ENCODE measurements around the gene AURKAIP1. TPM values are rescaled to one million over a fixed set of nuclear protein-coding genes. Genes with fewer than 3 reads are reported as not detected.
"Not testable (repeated sequence)": the region's sequence is repeated elsewhere in the genome, so short reads cannot be mapped to it uniquely, and the experiment has no call there.

AURKAIP1 gene
- total RNA-seq, 2 experiments from 2014 or later, result 121 to 122 TPM

DNA sequence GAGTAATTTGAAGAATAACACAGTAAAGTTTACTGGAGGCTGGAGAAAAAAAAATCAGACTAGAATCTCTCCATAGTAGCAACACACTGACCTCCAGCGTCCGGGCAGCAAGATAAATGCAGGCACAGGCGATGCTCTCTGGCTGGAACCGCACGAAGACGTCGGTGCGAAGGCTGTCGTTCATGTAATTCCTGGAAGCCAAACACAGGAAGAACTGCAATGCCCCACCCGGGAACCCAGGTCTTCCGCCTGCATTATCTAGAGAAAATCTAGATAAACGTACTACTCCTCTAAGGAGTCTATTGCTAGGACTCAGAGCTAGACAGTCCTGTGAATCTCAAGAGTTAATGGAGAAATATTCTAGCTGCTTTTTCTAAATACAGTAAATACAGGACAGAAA lies 15.7 kb upstream of the AURKAIP1 start:
- Mint-ChIP-seq H3K27ac (no peak overlapping the region), H3K4me1 (peaks cover 10% of the 10 kb centered on the region), H3K27me3 (no peaks in the 10 kb centered on the region), H3K36me3 (ENCODE audit: low read depth) (peaks cover 90% of the 10 kb centered on the region), H3K9me3 (no peaks in the 10 kb centered on the region), H3K4me3 (no peak overlapping the region)
- ChIA-PET CTCF (interaction anchor here (1.2 kb wide), 1 partner anchor 12 kb away, joined by 3 read pairs; no protein-coding TSS in a partner anchor), POLR2A (interaction anchor here (1.0 to 4.1 kb wide), 2 partner anchors 9 to 15 kb away, joined by 3 to 12 read pairs; partner anchors contain the start of gene CCNL2)
- no peak for DNase-seq

DNA sequence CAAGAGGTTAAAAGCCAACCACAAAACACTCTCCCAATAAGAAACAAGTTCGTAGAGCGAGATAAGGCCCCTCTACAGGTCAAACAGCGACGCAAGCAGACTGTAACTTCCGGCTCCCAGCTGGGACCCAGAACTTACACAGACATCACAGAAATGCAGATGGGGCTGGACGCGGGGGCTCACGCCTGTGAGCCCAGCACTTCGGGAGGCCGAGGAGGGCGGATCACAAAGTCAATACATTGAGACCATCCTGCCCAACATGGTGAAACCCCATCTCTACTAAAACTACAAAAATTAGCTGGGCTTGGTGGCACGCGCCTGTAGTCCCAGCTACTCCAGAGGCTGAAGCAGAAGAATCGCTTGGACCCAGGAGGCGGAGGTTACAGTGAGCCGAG lies 13.1 kb upstream of the AURKAIP1 start:
- Mint-ChIP-seq H3K27ac (no peak overlapping the region), H3K9me3 (no peaks in the 10 kb centered on the region), H3K36me3 (ENCODE audit: low read depth) (peaks cover 69% of the 10 kb centered on the region), H3K4me1 (peaks cover 2% of the 10 kb centered on the region), H3K27me3 (no peaks in the 10 kb centered on the region), H3K4me3 (no peak overlapping the region)
- ChIA-PET CTCF (interaction anchor here (2.4 kb wide), 1 partner anchor 13 kb away, joined by 7 read pairs; the partner anchor contains the start of gene AURKAIP1), POLR2A (interaction anchor here (1.5 to 3.0 kb wide), 2 partner anchors 10 to 12 kb away, joined by 4 to 11 read pairs; no protein-coding TSS in a partner anchor)
- DNase-seq, result no peak

DNA sequence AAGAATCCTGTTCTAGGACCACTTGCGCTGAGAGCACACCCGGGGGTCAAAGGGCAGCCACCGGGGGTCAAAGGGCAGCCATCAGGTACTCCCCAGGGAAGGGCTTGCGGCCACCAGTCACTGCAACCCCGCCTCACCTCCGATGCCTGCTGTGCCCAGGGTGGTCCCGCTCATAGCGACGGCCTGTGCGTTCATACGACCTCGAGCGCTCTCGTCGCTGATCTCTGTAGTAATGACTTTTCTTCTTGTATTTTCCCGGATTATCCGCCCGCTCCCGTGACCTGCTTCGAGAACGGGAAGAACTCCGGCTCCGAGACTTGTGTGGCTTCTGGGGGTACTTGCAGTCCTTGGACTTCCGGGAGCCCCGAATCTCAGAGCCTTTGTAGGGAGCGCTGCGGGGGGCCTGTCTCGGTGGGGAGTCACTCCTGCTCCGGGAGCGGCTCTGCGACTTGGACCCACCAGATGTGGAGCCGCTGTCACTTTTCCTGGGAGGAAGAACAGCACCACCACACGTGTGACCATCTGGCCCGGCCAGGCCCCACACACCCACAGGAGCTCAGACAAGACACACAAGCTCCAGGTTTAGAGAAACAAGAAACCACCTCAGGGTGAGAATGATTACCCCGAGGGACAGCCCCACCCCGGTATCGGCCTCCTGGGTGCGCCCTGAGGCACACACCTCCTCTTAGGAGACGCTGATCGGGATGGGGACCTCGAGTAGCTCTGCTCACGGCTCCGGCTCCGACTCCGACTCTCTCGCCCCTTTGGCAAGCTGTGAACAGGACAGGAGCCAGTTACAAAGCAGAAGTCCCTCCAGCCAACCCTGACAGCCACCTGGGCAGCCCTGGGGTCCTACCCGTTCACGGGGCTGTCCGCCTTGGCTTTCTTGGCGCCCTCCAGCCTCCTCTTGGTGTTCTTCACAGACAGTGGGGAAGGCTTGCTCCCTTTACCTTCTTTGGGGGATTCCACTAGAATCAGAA lies 12.4 kb upstream of the AURKAIP1 start:
- Mint-ChIP-seq H3K9me3 (no peaks in the 10 kb centered on the region), H3K27ac (no peak overlapping the region), H3K36me3 (ENCODE audit: low read depth) (peaks cover 62% of the 10 kb centered on the region), H3K4me1 (peaks cover 1% of the 10 kb centered on the region), H3K27me3 (no peaks in the 10 kb centered on the region), H3K4me3 (no peak overlapping the region)
- CTCF ChIA-PET, result interaction anchor here (1.8 to 2.4 kb wide), 2 partner anchors 12 to 15 kb away, joined by 6 to 7 read pairs; partner anchors contain the start of gene AURKAIP1
- POLR2A ChIA-PET, result interaction anchor here (1.5 to 3.0 kb wide), 2 partner anchors 11 to 12 kb away, joined by 4 to 11 read pairs; no protein-coding TSS in a partner anchor
- DNase-seq, result no peak

DNA sequence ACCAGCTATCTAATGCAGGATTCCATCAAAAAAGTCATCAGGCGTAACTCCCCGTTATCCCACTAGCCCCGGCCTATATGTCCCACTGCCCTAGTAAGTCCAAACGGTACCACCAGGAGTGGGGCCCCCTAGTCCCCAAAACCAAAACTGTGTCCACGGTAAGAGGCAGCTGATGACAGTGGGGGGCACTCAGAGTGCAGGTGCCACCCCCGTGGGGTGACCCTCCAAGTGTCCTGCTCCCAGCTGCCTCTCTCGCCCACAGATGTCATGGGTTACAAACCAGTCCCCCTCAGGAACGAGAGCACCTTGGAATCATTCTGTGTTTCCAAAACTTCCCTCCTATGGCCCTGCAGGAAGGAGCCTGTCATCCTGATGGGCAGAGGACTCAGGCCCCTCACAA lies 10.9 kb upstream of the AURKAIP1 start:
- no peak overlapping the region for H3K27ac Mint-ChIP-seq
- H3K4me1 Mint-ChIP-seq, result no peaks in the 10 kb centered on the region
- H3K9me3 Mint-ChIP-seq, result no peaks in the 10 kb centered on the region
- ChIA-PET POLR2A (interaction anchor here (1.1 to 1.6 kb wide), 2 partner anchors 10 to 19 kb away, joined by 3 to 5 read pairs; partner anchors contain the start of gene AURKAIP1), CTCF (interaction anchor here (1.8 kb wide), 1 partner anchor 14 kb away, joined by 6 read pairs; no protein-coding TSS in a partner anchor)
- peaks cover 47% of the 10 kb centered on the region for H3K36me3 Mint-ChIP-seq (ENCODE audit: low read depth)
- DNase-seq, result no peak
- no peak overlapping the region for H3K4me3 Mint-ChIP-seq
- no peaks in the 10 kb centered on the region for H3K27me3 Mint-ChIP-seq

DNA sequence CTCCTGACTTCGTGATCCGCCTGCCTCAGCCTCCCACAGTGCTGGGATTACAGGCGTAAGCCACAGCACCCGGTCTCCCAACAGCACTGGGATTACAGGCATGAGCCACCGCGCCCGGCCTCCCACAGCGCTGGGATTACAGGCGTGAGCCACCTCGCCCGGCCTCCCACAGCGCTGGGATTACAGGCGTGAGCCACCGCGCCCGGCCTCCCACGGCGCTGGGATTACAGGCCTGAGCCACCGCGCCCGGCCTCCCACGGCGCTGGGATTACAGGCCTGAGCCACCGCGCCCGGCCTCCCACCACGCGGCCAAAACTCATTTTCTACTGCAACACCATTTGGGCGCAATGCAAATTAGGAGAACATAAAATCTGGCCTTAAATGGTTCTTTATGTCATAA lies 10.3 kb upstream of the AURKAIP1 start:
- ChIA-PET CTCF (interaction anchor here (1.8 kb wide), 1 partner anchor 13 kb away, joined by 6 read pairs; no protein-coding TSS in a partner anchor), POLR2A (interaction anchor here (1.1 to 1.6 kb wide), 3 partner anchors 10 to 19 kb away, joined by 3 to 5 read pairs (median 3); partner anchors contain the start of genes AURKAIP1 and CCNL2)
- not testable (repeated sequence) for H3K4me1 Mint-ChIP-seq, H3K27ac Mint-ChIP-seq, H3K4me3 Mint-ChIP-seq, DNase-seq, H3K9me3 Mint-ChIP-seq, H3K27me3 Mint-ChIP-seq
- peaks cover 41% of the 10 kb centered on the region for H3K36me3 Mint-ChIP-seq (ENCODE audit: low read depth)

DNA sequence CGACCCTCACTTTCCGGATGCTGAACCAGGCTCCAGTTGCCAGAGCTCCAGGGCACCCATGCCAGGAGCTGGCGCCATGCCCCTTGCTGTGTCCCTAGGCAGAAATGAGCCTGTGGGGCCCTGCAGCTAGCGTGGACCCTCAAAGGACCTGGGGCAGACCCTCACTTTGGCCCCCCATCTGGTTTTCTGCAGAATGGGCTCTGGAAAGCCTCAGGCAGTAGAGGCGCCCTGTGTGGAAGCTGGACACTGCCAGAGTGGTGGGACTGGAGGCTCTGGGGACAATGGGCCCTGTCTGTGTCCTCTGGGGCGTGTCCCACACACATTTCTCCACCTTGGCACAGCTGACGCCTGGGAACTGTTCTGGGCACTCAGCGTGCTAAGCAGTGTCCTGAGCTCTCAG lies 6.3 kb upstream of the AURKAIP1 start:
- Mint-ChIP-seq H3K36me3 (ENCODE audit: low read depth) (peaks cover 6% of the 10 kb centered on the region), H3K27ac (no peak overlapping the region), H3K27me3 (no peaks in the 10 kb centered on the region), H3K4me1 (peaks cover 3% of the 10 kb centered on the region), H3K9me3 (no peaks in the 10 kb centered on the region), H3K4me3 (no peak overlapping the region)
- no peak for DNase-seq
- ChIA-PET POLR2A (interaction anchor here (1.8 kb wide), 1 partner anchor 18 kb away, joined by 9 read pairs; the partner anchor contains the start of gene CCNL2), CTCF (interaction anchor here (0.7 kb wide), 1 partner anchor 15 kb away, joined by 4 read pairs; no protein-coding TSS in a partner anchor)

DNA sequence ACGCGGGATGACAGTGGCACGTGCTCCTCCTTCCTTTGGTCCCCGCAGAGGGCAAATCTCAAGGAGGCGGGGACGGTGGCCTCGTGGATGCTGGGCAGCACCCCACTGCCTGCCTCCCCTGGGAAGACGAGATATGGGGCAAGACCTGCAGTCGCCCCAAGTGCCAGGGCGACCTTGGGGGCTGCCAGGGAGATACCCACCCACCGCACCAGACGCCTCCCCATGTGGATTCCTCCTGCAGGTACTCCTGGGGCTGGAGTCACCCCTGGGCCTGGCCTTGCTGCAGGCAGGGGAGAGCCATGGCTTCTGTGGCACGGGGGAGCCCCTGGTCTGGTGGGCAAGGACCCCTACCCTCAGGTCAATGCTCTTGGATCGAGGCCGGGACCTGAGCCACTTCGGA lies 5.9 kb upstream of the AURKAIP1 start:
- Mint-ChIP-seq H3K4me3 (no peak overlapping the region), H3K36me3 (ENCODE audit: low read depth) (peaks cover 2% of the 10 kb centered on the region), H3K4me1 (peaks cover 6% of the 10 kb centered on the region), H3K9me3 (no peaks in the 10 kb centered on the region), H3K27me3 (no peaks in the 10 kb centered on the region), H3K27ac (no peak overlapping the region)
- no peak for DNase-seq
- ChIA-PET POLR2A (interaction anchor here (1.8 kb wide), 1 partner anchor 18 kb away, joined by 9 read pairs; the partner anchor contains the start of gene CCNL2), CTCF (interaction anchor here (0.7 kb wide), 1 partner anchor 16 kb away, joined by 4 read pairs; no protein-coding TSS in a partner anchor)

DNA sequence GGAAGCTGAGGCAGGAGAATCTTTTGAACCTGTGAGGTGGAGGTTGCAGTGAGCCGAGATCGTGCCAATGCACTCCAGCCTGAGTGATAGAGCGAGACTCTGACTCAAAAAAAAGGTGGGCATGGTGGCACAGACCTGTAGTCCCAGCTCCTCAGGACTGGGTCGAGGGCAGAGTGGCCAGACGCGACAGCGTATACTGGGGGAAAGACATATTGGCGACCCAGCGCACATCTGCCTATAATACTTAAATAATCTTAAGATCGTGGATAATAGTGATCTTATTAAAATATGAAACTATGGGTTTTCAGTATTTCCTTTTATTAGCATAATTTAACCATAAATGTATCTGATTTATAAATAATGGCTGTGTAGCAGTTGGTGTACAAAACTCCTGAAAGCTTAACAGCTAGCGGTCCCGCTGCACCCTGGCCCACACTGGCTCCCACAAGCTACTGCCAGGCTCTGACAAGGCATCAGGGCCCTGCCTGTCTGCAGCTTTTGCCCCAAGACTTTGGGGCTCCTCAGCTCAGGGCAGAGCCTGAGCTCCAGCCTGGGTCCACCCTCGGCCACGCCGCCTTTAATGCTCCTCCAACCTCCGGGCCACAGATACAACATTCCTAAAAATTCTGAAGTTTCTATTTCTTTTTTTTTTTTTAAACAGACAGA lies 2.7 kb upstream of the AURKAIP1 start:
- no peak for DNase-seq
- POLR2A ChIA-PET, result interaction anchor here (0.9 to 1.7 kb wide), 3 partner anchors 12 to 24 kb away, joined by 3 to 4 read pairs (median 3); no protein-coding TSS in a partner anchor

DNA sequence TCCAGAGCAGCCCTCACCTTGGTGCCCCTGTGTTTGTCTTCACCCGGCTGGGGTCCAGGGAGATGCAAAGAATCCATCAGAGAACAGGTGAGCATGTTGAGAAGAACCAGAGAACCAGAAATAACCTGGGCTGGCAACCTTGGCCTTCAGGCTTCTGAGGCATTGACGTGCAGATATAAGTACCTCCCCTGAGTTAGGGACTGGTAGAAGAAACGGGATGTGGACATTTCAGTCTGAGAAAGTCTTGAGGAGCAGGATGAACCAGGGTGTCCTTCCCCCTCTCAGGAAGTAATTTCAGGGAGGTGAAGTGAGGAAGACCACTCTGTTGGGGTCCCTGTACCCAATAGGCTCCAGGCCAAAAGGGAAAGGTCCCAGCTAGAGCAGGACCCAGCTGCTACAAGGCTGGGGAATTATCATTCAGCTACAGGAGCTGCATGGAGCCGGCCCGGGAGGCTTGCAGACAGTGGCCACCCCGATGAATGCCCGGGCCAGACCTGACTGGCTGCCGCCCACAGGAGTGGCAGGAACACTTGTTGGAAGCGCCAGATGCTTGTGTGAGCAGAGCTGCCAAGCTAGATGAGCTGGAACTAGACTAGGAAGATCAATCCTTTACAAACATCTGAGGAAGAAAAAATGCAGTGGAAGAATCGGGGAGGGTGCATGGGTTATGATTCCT lies 1.7 kb upstream of the AURKAIP1 start:
- H3K4me1 Mint-ChIP-seq, result peaks cover 35% of the 10 kb centered on the region
- no peak for DNase-seq
- H3K9me3 Mint-ChIP-seq, result no peaks in the 10 kb centered on the region
- peak overlapping the region; percentile 90 for H3K4me3 Mint-ChIP-seq
- POLR2A ChIA-PET, result interaction anchor here (0.8 to 3.7 kb wide), 7 partner anchors 9 to 134 kb away, joined by 3 to 51 read pairs (median 5); partner anchors contain the start of genes CCNL2 and MRPL20
- no peaks in the 10 kb centered on the region for H3K27me3 Mint-ChIP-seq
- peaks cover 11% of the 10 kb centered on the region for H3K36me3 Mint-ChIP-seq (ENCODE audit: low read depth)
- CTCF ChIA-PET, result interaction anchor here (1.5 kb wide), 1 partner anchor 128 kb away, joined by 8 read pairs; no protein-coding TSS in a partner anchor
- peak overlapping the region; percentile 95 for H3K27ac Mint-ChIP-seq

More for the DNA sequence above, 2.7 kb upstream of the AURKAIP1 start:
- Mint-ChIP-seq H3K4me3 (no peak overlapping the region), H3K4me1 (peaks cover 27% of the 10 kb centered on the region), H3K27me3 (no peaks in the 10 kb centered on the region), H3K9me3 (no peaks in the 10 kb centered on the region), H3K36me3 (ENCODE audit: low read depth) (peaks cover 11% of the 10 kb centered on the region), H3K27ac (no peak overlapping the region)
- CTCF ChIA-PET, result interaction anchor here (0.7 kb wide), 1 partner anchor 30 kb away, joined by 4 read pairs; no protein-coding TSS in a partner anchor

DNA sequence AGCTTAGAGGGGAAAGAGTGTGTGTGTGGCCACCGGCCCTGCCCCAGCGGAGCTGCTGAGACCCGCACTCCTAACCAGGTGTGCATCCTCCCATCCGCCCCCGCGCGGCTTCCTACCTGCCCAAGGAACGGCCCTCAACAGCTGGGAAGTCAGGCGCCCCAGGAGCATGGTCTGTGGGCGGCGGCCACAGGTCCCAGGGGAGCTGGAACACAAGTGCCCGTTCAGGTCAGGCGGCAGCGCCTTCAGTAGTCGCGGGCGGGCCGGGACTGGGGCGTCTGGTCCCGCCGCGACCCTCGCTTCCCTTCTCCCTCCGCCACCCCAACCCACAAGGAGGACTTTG lies 448 bp downstream of the AURKAIP1 start:
- peak overlapping the region; percentile 90 for H3K4me3 Mint-ChIP-seq
- ChIA-PET POLR2A (interaction anchor here (0.8 to 3.7 kb wide), 19 partner anchors 11 to 415 kb away, joined by 3 to 51 read pairs (median 5); partner anchors contain the start of genes ACAP3, CCNL2, ISG15 and MIB2), CTCF (interaction anchor here (1.1 to 1.2 kb wide), 4 partner anchors 24 to 252 kb away, joined by 3 to 8 read pairs (median 5); partner anchors contain the start of gene CCNL2)
- peak overlapping the region; percentile 71 for H3K27ac Mint-ChIP-seq
- H3K36me3 Mint-ChIP-seq (ENCODE audit: low read depth), result peaks cover 11% of the 10 kb centered on the region
- H3K9me3 Mint-ChIP-seq, result no peaks in the 10 kb centered on the region
- H3K4me1 Mint-ChIP-seq, result peaks cover 50% of the 10 kb centered on the region
- no peak for DNase-seq
- no peaks in the 10 kb centered on the region for H3K27me3 Mint-ChIP-seq

DNA sequence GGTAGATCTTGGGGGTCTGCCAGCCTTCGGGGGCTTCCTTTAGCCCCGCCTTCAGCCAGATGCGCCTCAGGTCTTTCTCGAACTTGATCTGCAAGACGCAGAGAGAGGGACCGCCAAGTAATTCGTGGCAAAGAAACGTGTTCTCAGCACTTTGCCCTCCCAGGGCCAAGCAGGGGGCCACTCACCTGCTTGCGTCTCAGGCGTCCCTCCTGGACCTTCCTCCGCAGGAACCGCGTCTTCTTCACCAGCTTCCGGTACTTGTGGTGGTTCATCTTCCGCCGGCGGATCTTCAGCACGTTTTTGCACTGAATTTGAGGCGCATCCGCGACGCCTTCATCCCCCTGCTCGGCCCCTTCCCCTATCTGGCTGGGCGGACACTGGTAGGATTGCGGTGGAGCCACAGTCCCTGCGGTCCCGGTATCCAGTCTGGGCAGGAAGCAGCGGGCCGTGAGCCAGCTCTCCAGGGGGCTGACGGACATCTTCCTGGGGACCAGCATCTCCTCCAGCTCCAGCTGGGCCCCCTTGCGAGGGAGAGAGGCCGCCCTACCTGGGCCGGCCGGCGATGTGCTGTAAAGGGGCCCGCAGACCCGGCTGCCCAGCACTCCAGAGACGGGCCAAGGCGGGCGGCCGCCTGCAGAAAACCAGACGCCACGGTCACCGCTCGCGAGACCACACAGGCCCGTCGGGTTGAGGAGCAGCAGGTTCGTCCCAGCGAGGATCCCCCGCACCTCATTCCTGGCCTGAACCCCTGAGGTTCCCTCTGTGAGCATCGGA lies 1.0 kb downstream of the AURKAIP1 start:
- no peak for DNase-seq
- POLR2A ChIA-PET, result interaction anchor here (1.0 to 3.7 kb wide), 10 partner anchors 23 to 415 kb away, joined by 3 to 51 read pairs (median 5); partner anchors contain the start of genes ACAP3, CCNL2, MRPL20 and NOC2L
- CTCF ChIA-PET, result interaction anchor here (1.0 to 1.1 kb wide), 2 partner anchors 24 to 26 kb away, joined by 3 to 4 read pairs; no protein-coding TSS in a partner anchor
- H3K27me3 Mint-ChIP-seq, result no peaks in the 10 kb centered on the region
- H3K4me1 Mint-ChIP-seq, result peaks cover 50% of the 10 kb centered on the region
- no peaks in the 10 kb centered on the region for H3K9me3 Mint-ChIP-seq
- peaks cover 11% of the 10 kb centered on the region for H3K36me3 Mint-ChIP-seq (ENCODE audit: low read depth)
- H3K27ac Mint-ChIP-seq, result peak overlapping the region; percentile 71
- H3K4me3 Mint-ChIP-seq, result peak overlapping the region; percentile 90
